H9 (cell line): ENCODE measurements around the gene MRPL27. TPM values are rescaled to one million over a fixed set of nuclear protein-coding genes. Genes with fewer than 3 reads are reported as not detected.

Experiments used
- DNase-seq: peaks from one replicate; pipeline ENCODE4 v3.0.0-alpha.2; 2017
- H2AFZ ChIP-seq: one replicate; pipeline ENCODE4 v1.6.1; 2013; ENCODE audit warnings: mild to moderate bottlenecking, low read length, control low read depth, moderate library complexity
- H2AK5ac ChIP-seq: 2 replicates; pipeline ENCODE4 v1.6.1; 2013; ENCODE audit warnings: low read length, control low read depth, mixed read lengths; ENCODE audit not compliant: insufficient read length
- H2BK120ac ChIP-seq: one replicate; pipeline ENCODE4 v1.6.1; 2013; ENCODE audit warnings: low read depth, mild to moderate bottlenecking, low read length, control low read depth, inconsistent platforms; ENCODE audit not compliant: poor library complexity, severe bottlenecking
- H2BK12ac ChIP-seq: 2 replicates; pipeline ENCODE4 v1.6.1; 2013; ENCODE audit warnings: low read length, control low read depth, mixed read lengths, low read depth; ENCODE audit not compliant: insufficient read length
- H2BK15ac ChIP-seq: 2 replicates; pipeline ENCODE4 v1.6.1; 2013; ENCODE audit warnings: low read depth, low read length, control low read depth
- H2BK20ac ChIP-seq: one replicate; pipeline ENCODE4 v1.6.1; 2013; ENCODE audit warnings: low read depth, mild to moderate bottlenecking, low read length, control low read depth, inconsistent platforms; ENCODE audit not compliant: poor library complexity, severe bottlenecking
- H2BK5ac ChIP-seq: 2 replicates; pipeline ENCODE4 v1.6.1; 2013; ENCODE audit warnings: low read length, control low read depth, mixed read lengths; ENCODE audit not compliant: insufficient read length
- H3K14ac ChIP-seq: 2 replicates; pipeline ENCODE4 v1.6.1; 2013; ENCODE audit warnings: low read length, control low read depth; ENCODE audit not compliant: insufficient read depth
- H3K18ac ChIP-seq: 2 replicates; pipeline ENCODE4 v1.6.1; 2013; ENCODE audit warnings: low read depth, mild to moderate bottlenecking, mixed read lengths, low read length, control low read depth; ENCODE audit not compliant: insufficient read length
- H3K23ac ChIP-seq: 2 replicates; pipeline ENCODE4 v1.6.1; 2013; ENCODE audit warnings: low read length, control low read depth, mixed read lengths, low read depth; ENCODE audit not compliant: insufficient read length
- H3K23me2 ChIP-seq: 2 replicates; pipeline ENCODE4 v1.6.1; 2013; ENCODE audit warnings: low read depth, mild to moderate bottlenecking, mixed read lengths, low read length, control low read depth; ENCODE audit not compliant: insufficient read length, poor library complexity, severe bottlenecking
- H3K27ac ChIP-seq: 2 replicates; pipeline ENCODE4 v1.5.1; 2013; ENCODE audit warnings: low read length, control low read depth, mixed read lengths, low read depth; ENCODE audit not compliant: insufficient read length
- H3K27me3 ChIP-seq: 2 replicates; pipeline ENCODE4 v1.6.1; 2013; ENCODE audit warnings: low read length, control low read depth, inconsistent platforms; ENCODE audit not compliant: insufficient read depth
- H3K4ac ChIP-seq: 2 replicates; pipeline ENCODE4 v1.6.1; 2013; ENCODE audit warnings: low read depth, mild to moderate bottlenecking, control low read depth, inconsistent platforms, low read length, moderate library complexity
- H3K4me1 ChIP-seq: 2 replicates; pipeline ENCODE4 v1.6.1; 2013; ENCODE audit warnings: low read length, control low read depth, inconsistent platforms; ENCODE audit not compliant: insufficient read depth
- H3K4me2 ChIP-seq: 2 replicates; pipeline ENCODE4 v1.6.1; 2013; ENCODE audit warnings: low read length, control low read depth, mixed read lengths; ENCODE audit not compliant: insufficient read length, insufficient read depth
- H3K56ac ChIP-seq: 2 replicates; pipeline ENCODE4 v1.6.1; 2013; ENCODE audit warnings: low read depth, mild to moderate bottlenecking, mixed read lengths, low read length, control low read depth; ENCODE audit not compliant: insufficient read length
- H3K79me1 ChIP-seq: 2 replicates; pipeline ENCODE4 v1.6.1; 2013; ENCODE audit warnings: low read depth, mild to moderate bottlenecking, moderate library complexity, low read length, control low read depth, inconsistent platforms; ENCODE audit not compliant: insufficient read depth, poor library complexity, severe bottlenecking
- H3K79me2 ChIP-seq: 2 replicates; pipeline ENCODE4 v1.6.1; 2013; ENCODE audit warnings: low read length, control low read depth, inconsistent platforms; ENCODE audit not compliant: insufficient read depth
- H3K9ac ChIP-seq: 2 replicates; pipeline ENCODE4 v1.6.1; 2013; ENCODE audit warnings: low read length, control low read depth, mixed read lengths; ENCODE audit not compliant: insufficient read length; ENCODE audit errors: extremely low read depth
- H3K9me3 ChIP-seq: one replicate; pipeline ENCODE4 v1.6.1; 2013; ENCODE audit warnings: low read depth, low read length, inconsistent platforms; ENCODE audit not compliant: control insufficient read depth
- H3T11ph ChIP-seq: one replicate; pipeline ENCODE4 v1.6.1; 2013; ENCODE audit warnings: mild to moderate bottlenecking, low read length, control low read depth, inconsistent platforms
- H4K20me1 ChIP-seq: one replicate; pipeline ENCODE4 v1.6.1; 2013; ENCODE audit not compliant: control insufficient read depth, insufficient read length, insufficient read depth
- H4K5ac ChIP-seq: 2 replicates; pipeline ENCODE4 v1.6.1; 2013; ENCODE audit warnings: low read depth, mild to moderate bottlenecking, mixed read lengths, low read length, control low read depth; ENCODE audit not compliant: insufficient read length
- H4K8ac ChIP-seq: replicated peaks from 2 replicates; pipeline ENCODE4 v1.6.1; 2013; ENCODE audit warnings: low read length, control low read depth, mixed read lengths, low read depth; ENCODE audit not compliant: insufficient read length
- H4K91ac ChIP-seq: 2 replicates; pipeline ENCODE4 v1.6.1; 2013; ENCODE audit warnings: low read depth, mild to moderate bottlenecking, moderate library complexity, mixed read lengths, low read length, control low read depth; ENCODE audit not compliant: insufficient read length
- H3K27ac Mint-ChIP-seq, 3 experiments: 2 replicates in 2 of 3; 3 replicates in 1 of 3; pipeline ENCODE4 v1.8.0; 2020 to 2021; ENCODE audit warnings: mixed read lengths in 3 of 3, mild to moderate bottlenecking in 1 of 3, moderate library complexity in 1 of 3
- H3K27me3 Mint-ChIP-seq: 2 replicates; pipeline ENCODE4 v1.8.0; 2021; ENCODE audit warnings: low read depth, mild to moderate bottlenecking, moderate library complexity, mixed read lengths
- H3K36me3 Mint-ChIP-seq, 3 experiments: 2 replicates in 2 of 3; 3 replicates in 1 of 3; pipeline ENCODE4 v1.8.0; 2020 to 2021; ENCODE audit warnings: low read depth in 3 of 3, mixed read lengths in 3 of 3; ENCODE audit not compliant: insufficient read depth in 1 of 3
- H3K4me1 Mint-ChIP-seq, 2 experiments: 2 replicates each; pipeline ENCODE4 v1.8.0; 2020; ENCODE audit warnings: mixed read lengths in 2 of 2
- H3K4me3 Mint-ChIP-seq, 2 experiments: 2 replicates in 1 of 2; 3 replicates in 1 of 2; pipeline ENCODE4 v1.8.0; 2020 to 2021; ENCODE audit warnings: mild to moderate bottlenecking in 2 of 2, mixed read lengths in 2 of 2, moderate library complexity in 1 of 2
- H3K9me3 Mint-ChIP-seq, 2 experiments: 2 replicates in 1 of 2; 3 replicates in 1 of 2; pipeline ENCODE4 v1.8.0; 2020; ENCODE audit warnings: mild to moderate bottlenecking in 2 of 2, mixed read lengths in 2 of 2, moderate library complexity in 1 of 2
- WGBS: extraction: QIAGEN DNeasy Blood & Tissue Kit; methylation state at CpG from one replicate; pipeline ENCODE4 v1.1.7; 2013; ENCODE audit warnings: missing lambda C conversion rate, low lambda C conversion rate, mixed read lengths; ENCODE audit not compliant: insufficient read length; ENCODE audit errors: extremely low coverage; 5-methylcytosine and 5-hydroxymethylcytosine counted together
- total RNA-seq: library from RNA; stranded (reverse); gene quantifications from 2 replicates; pipeline ENCODE4 v1.2.1, GENCODE V29; 2021
- TF ChIP-seq, protein P1 (sequence below): fragments of 200-600 bp; sonication (generic); conservative IDR thresholded peaks from 3 replicates; pipeline ENCODE4 v1.8.0; 2021; ENCODE audit warnings: antibody characterized with exemption, mild to moderate bottlenecking

MRPL27 gene
- total RNA-seq, 1 experiment from 2014 or later, result 85.9 TPM

DNA sequence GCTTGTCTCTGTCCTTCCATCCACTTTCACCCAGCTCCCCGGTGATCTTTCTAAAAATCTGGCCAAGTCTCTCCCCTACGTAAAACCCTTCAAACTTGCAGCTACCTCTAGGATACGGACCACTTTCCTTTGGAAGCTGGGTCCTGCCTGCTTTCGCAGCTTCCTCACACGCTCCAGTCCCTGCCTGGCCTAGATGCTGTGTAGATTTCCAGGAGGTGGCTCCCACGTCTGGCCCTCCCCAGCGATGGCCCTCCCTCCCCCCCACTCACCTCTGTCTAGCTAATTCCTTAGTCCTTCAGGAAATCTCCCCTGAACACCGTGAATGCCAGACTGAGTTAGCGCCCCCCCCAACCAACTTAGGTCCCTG lies 24.9 kb upstream of the MRPL27 start:
- H3K27ac Mint-ChIP-seq, result no peak overlapping the region

More for the DNA sequence above, 24.9 kb upstream of the MRPL27 start:
- Histone ChIP-seq H3K4me1 (0 out of 2 replicates have a peak, but pooled peaks cover 3% of the 10 kb centered on the region), H2AFZ (no peak overlapping the region), H2BK15ac (no peak overlapping the region), H3K9me3 (no peaks in the 10 kb centered on the region), H3K23ac (no peak overlapping the region), H3T11ph (no peak overlapping the region), H2BK120ac (no peak overlapping the region), H4K20me1 (no peaks in the 10 kb centered on the region), H2BK5ac (no peak overlapping the region), H2BK12ac (no peak overlapping the region), H3K14ac (no peak overlapping the region), H3K4me2 (peak overlapping the region; percentile 98), H4K5ac (no peak overlapping the region), H4K91ac (no peak overlapping the region), H3K9ac (no peak overlapping the region), H3K4ac (no peak overlapping the region), H3K56ac (no peak overlapping the region), H3K79me2 (peaks cover 11% of the 10 kb centered on the region; the same call in 1 of the 2 replicates), H2AK5ac (no peak overlapping the region), H3K27me3 (no peaks in the 10 kb centered on the region), H2BK20ac (no peak overlapping the region), H3K27ac (no peak overlapping the region), H4K8ac (no peak overlapping the region), H3K18ac (no peak overlapping the region), H3K23me2 (peaks cover 14% of the 10 kb centered on the region), H3K79me1 (peaks cover 11% of the 10 kb centered on the region)
- peak overlapping the region; percentile 87 to 93 for H3K4me3 Mint-ChIP-seq
- TF ChIP-seq, protein P1, sequence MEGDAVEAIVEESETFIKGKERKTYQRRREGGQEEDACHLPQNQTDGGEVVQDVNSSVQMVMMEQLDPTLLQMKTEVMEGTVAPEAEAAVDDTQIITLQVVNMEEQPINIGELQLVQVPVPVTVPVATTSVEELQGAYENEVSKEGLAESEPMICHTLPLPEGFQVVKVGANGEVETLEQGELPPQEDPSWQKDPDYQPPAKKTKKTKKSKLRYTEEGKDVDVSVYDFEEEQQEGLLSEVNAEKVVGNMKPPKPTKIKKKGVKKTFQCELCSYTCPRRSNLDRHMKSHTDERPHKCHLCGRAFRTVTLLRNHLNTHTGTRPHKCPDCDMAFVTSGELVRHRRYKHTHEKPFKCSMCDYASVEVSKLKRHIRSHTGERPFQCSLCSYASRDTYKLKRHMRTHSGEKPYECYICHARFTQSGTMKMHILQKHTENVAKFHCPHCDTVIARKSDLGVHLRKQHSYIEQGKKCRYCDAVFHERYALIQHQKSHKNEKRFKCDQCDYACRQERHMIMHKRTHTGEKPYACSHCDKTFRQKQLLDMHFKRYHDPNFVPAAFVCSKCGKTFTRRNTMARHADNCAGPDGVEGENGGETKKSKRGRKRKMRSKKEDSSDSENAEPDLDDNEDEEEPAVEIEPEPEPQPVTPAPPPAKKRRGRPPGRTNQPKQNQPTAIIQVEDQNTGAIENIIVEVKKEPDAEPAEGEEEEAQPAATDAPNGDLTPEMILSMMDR, result no peak
- WGBS, result no CpG with 5 or more reads among the region's 9 CpGs
- peaks cover 11 to 12% of the 10 kb centered on the region in 2 experiments; a peak in 4 of 5 replicates for H3K9me3 Mint-ChIP-seq
- H3K27me3 Mint-ChIP-seq, result peaks cover 8% of the 10 kb centered on the region
- peak; percentile 52 for DNase-seq
- H3K36me3 Mint-ChIP-seq, result peaks cover 21 to 32% (median 23%) of the 10 kb centered on the region in 3 experiments; a peak in 6 of 7 replicates
- H3K4me1 Mint-ChIP-seq, result peaks cover 13 to 21% of the 10 kb centered on the region in 2 experiments
